CD8-positive, alpha-beta memory T cell (primary cell): ENCODE measurements around the gene KLF15. TPM values are rescaled to one million over a fixed set of nuclear protein-coding genes. Genes with fewer than 3 reads are reported as not detected.

Experiments
- CTCF ChIA-PET: fragments of 350-600 bp; sonication (Branson Sonifier 250); formaldehyde crosslinking; loops from one replicate; lab custom pipeline; 2021; ENCODE audit warnings: antibody characterized with exemption; lab: Charles Lee
- POLR2A ChIA-PET: fragments of 350-600 bp; sonication (Branson Sonifier 250); formaldehyde crosslinking; loops from one replicate; lab custom pipeline; 2021; ENCODE audit warnings: antibody characterized with exemption; lab: Charles Lee
- DNase-seq, 5 donors: peaks; one replicate each; pipeline versions ENCODE4 v3.0.0 to v3.0.0-alpha.2; 2020 to 2022; ENCODE audit warnings: mixed read lengths in 1 of 5
- H3K27ac ChIP-seq: one replicate; pipeline ENCODE4 v1.7.0; 2013; ENCODE audit warnings: low read depth, mild to moderate bottlenecking, low read length, moderate library complexity
- H3K27me3 ChIP-seq: 2 replicates; pipeline ENCODE4 v1.7.0; 2013; ENCODE audit warnings: low read length, mild to moderate bottlenecking; ENCODE audit not compliant: insufficient read depth, poor library complexity, severe bottlenecking
- H3K36me3 ChIP-seq: 2 replicates; pipeline ENCODE4 v1.7.0; 2013; ENCODE audit warnings: mild to moderate bottlenecking, low read length, moderate library complexity; ENCODE audit not compliant: insufficient read depth
- H3K4me1 ChIP-seq: 2 replicates; pipeline ENCODE4 v1.7.0; 2013; ENCODE audit warnings: mild to moderate bottlenecking, low read length, moderate library complexity; ENCODE audit not compliant: insufficient read depth
- H3K4me3 ChIP-seq: 2 replicates; pipeline ENCODE4 v1.7.0; 2013; ENCODE audit warnings: mild to moderate bottlenecking, low read length
- H3K9me3 ChIP-seq: 2 replicates; pipeline ENCODE4 v1.7.0; 2013; ENCODE audit warnings: mild to moderate bottlenecking, low read length
- H3K27ac Mint-ChIP-seq, 8 donors: one replicate each; pipeline ENCODE4 v1.8.0; 2020 to 2021; ENCODE audit warnings: mixed read lengths in 8 of 8, mild to moderate bottlenecking in 6 of 8, inconsistent platforms in 3 of 8, moderate library complexity in 3 of 8
- H3K27me3 Mint-ChIP-seq, 2 donors: one replicate each; pipeline ENCODE4 v1.8.0; 2020 to 2021; ENCODE audit warnings: mixed read lengths in 2 of 2, mild to moderate bottlenecking in 1 of 2, moderate library complexity in 1 of 2
- H3K36me3 Mint-ChIP-seq, 3 donors: one replicate each; pipeline ENCODE4 v1.8.0; 2020 to 2021; ENCODE audit warnings: mixed read lengths in 3 of 3, inconsistent platforms in 1 of 3, mild to moderate bottlenecking in 1 of 3
- H3K4me1 Mint-ChIP-seq, 3 donors: one replicate each; pipeline ENCODE4 v1.8.0; 2020 to 2021; ENCODE audit warnings: mixed read lengths in 3 of 3, inconsistent platforms in 1 of 3, mild to moderate bottlenecking in 1 of 3
- H3K4me3 Mint-ChIP-seq, 7 donors: one replicate each; pipeline ENCODE4 v1.8.0; 2020 to 2021; ENCODE audit warnings: mixed read lengths in 7 of 7, mild to moderate bottlenecking in 6 of 7, moderate library complexity in 4 of 7, inconsistent platforms in 2 of 7
- H3K9me3 Mint-ChIP-seq, 5 donors: one replicate each; pipeline ENCODE4 v1.8.0; 2020 to 2022; ENCODE audit warnings: mixed read lengths in 5 of 5, mild to moderate bottlenecking in 3 of 5, moderate library complexity in 2 of 5, inconsistent platforms in 1 of 5
- polyA plus RNA-seq: library from polyadenylated mRNA; unstranded; fragments of 300-500 nt; fragmentation: Illumina TruSeq; gene quantifications from one replicate; pipeline ENCODE4 v1.2.3, GENCODE V29; 2021
- total RNA-seq, 2 experiments: library from RNA; stranded (reverse); gene quantifications; one replicate each; pipeline ENCODE4 v1.2.3, GENCODE V29; 2021

The KLF15 gene
- total and polyA plus RNA-seq, 3 experiments from 2014 or later: 0.11 to 0.18 TPM; not detected in 1

GRCh38 chr3:126398423-126399350 is 41.5 kb upstream of the KLF15 start:
- ChIA-PET CTCF (no interaction called here), POLR2A (no interaction called here)
- Histone ChIP-seq H3K9me3 (no peaks in the 10 kb centered on the region), H3K27me3 (no peaks in the 10 kb centered on the region), H3K36me3 (no peaks in the 10 kb centered on the region), H3K4me1 (no peaks in the 10 kb centered on the region), H3K27ac (no peak overlapping the region), H3K4me3 (no peak overlapping the region)
- H3K9me3 Mint-ChIP-seq: peaks cover 0 to 1% (median 0%) of the 10 kb centered on the region in 5 donors
- peak overlapping the region in 2 of 8 donors; percentile 11 to 25 for H3K27ac Mint-ChIP-seq
- no peaks in the 10 kb centered on the region for H3K4me1 Mint-ChIP-seq
- H3K36me3 Mint-ChIP-seq: no peaks in the 10 kb centered on the region
- H3K27me3 Mint-ChIP-seq: peaks cover 18 to 40% of the 10 kb centered on the region in 2 donors
- H3K4me3 Mint-ChIP-seq: no peak overlapping the region
- no peak for DNase-seq

DNA sequence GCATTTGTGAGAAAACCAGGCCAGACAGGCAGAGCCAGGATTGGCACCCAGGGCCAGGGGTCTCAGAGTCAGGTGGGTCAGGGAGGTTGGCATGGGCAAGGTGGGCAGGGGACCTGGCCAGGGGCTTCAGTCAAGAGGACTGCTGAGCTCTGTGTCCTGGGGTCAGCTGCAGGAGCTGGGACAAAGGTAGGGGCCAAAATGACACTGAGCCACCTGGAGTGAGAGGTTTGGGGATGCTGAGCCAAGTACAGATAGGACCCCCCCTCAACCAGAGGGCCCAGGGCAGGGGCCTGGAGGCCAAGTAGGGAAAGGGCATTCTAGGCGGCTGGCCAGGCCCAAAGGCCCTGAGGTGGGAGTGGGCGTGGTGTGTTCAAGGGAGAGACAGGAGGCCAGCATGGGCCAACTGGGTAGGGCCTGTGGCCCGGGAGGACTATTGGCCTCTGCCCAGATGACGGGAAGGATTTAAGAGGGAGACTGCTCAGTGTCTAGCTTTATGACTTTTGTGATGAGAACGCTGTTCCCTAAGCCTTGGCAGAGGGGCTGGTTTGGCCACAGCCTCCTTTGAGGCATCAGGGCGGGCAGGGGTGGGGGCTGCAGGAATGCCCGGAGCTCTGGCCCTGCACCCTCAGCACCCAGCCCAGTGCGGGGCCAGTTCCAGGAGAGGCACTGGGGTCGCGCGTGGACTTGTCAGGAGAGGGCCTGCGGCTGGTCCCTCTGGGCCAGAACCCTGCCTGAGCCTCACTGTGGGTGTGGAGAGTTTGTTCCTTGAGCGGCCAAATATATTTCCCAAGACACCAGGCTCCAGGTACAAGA is 40.6 kb upstream of the KLF15 start:
- Mint-ChIP-seq H3K4me3 (no peak overlapping the region), H3K4me1 (no peaks in the 10 kb centered on the region), H3K27ac (peak overlapping the region in 1 of 8 donors; percentile 25), H3K27me3 (peaks cover 25 to 47% of the 10 kb centered on the region in 2 donors), H3K36me3 (no peaks in the 10 kb centered on the region), H3K9me3 (peaks cover 0 to 1% (median 0%) of the 10 kb centered on the region in 5 donors)
- Histone ChIP-seq H3K4me1 (no peaks in the 10 kb centered on the region), H3K27me3 (no peaks in the 10 kb centered on the region), H3K27ac (no peak overlapping the region), H3K4me3 (no peak overlapping the region), H3K36me3 (no peaks in the 10 kb centered on the region), H3K9me3 (no peaks in the 10 kb centered on the region)
- ChIA-PET CTCF (no interaction called here), POLR2A (no interaction called here)
- no peak for DNase-seq

- H3K4me3 Mint-ChIP-seq: no peak overlapping the region
- POLR2A ChIA-PET: no interaction called here
- H3K36me3 ChIP-seq: no peaks in the 10 kb centered on the region
- no peak overlapping the region for H3K27ac ChIP-seq
- no peaks in the 10 kb centered on the region for H3K4me1 ChIP-seq
- peaks cover 26 to 46% of the 10 kb centered on the region in 2 donors for H3K27me3 Mint-ChIP-seq
- H3K36me3 Mint-ChIP-seq: no peaks in the 10 kb centered on the region
- no peak overlapping the region for H3K4me3 ChIP-seq
- H3K4me1 Mint-ChIP-seq: no peaks in the 10 kb centered on the region
- H3K9me3 ChIP-seq: no peaks in the 10 kb centered on the region
- H3K27ac Mint-ChIP-seq: no peak overlapping the region
- peaks cover 0 to 1% (median 0%) of the 10 kb centered on the region in 5 donors for H3K9me3 Mint-ChIP-seq
- CTCF ChIA-PET: no interaction called here
- peaks cover 4% of the 10 kb centered on the region for H3K27me3 ChIP-seq
- no peak for DNase-seq
Measured at GRCh38 chr3:126396536-126396935, 39.3 kb upstream of the KLF15 start.

- no peak overlapping the region for H3K27ac Mint-ChIP-seq
Measured at GRCh38 chr3:126395846-126396513, 38.8 kb upstream of the KLF15 start.

GRCh38 chr3:126394977-126395321 is 37.7 kb upstream of the KLF15 start:
- Histone ChIP-seq H3K27ac (no peak overlapping the region), H3K36me3 (no peaks in the 10 kb centered on the region), H3K9me3 (no peaks in the 10 kb centered on the region), H3K27me3 (peaks cover 4% of the 10 kb centered on the region), H3K4me3 (no peak overlapping the region), H3K4me1 (no peaks in the 10 kb centered on the region)
- ChIA-PET CTCF (interaction anchor here (0.6 kb wide), 1 partner anchor 1766 kb away, joined by 4 read pairs; no protein-coding TSS in a partner anchor), POLR2A (no interaction called here)
- H3K4me3 Mint-ChIP-seq: no peak overlapping the region
- H3K9me3 Mint-ChIP-seq: no peaks in the 10 kb centered on the region
- H3K27ac Mint-ChIP-seq: no peak overlapping the region
- no peak for DNase-seq
- no peaks in the 10 kb centered on the region for H3K36me3 Mint-ChIP-seq
- H3K27me3 Mint-ChIP-seq: peaks cover 32 to 58% of the 10 kb centered on the region in 2 donors
- peaks cover 0 to 5% (median under 1%) of the 10 kb centered on the region in 3 donors for H3K4me1 Mint-ChIP-seq

More at GRCh38 chr3:126395846-126396513, 38.8 kb upstream of the KLF15 start:
- no peaks in the 10 kb centered on the region for H3K36me3 ChIP-seq
- no peaks in the 10 kb centered on the region for H3K9me3 Mint-ChIP-seq
- no peak overlapping the region for H3K4me3 Mint-ChIP-seq
- ChIA-PET POLR2A (no interaction called here), CTCF (no interaction called here)
- no peaks in the 10 kb centered on the region for H3K9me3 ChIP-seq
- H3K27ac ChIP-seq: no peak overlapping the region
- H3K4me1 Mint-ChIP-seq: no peaks in the 10 kb centered on the region
- H3K4me3 ChIP-seq: no peak overlapping the region
- H3K27me3 ChIP-seq: peaks cover 4% of the 10 kb centered on the region
- H3K4me1 ChIP-seq: no peaks in the 10 kb centered on the region
- peaks cover 24 to 47% of the 10 kb centered on the region in 2 donors for H3K27me3 Mint-ChIP-seq
- no peak for DNase-seq
- H3K36me3 Mint-ChIP-seq: no peaks in the 10 kb centered on the region

GRCh38 chr3:126394179-126394976 is 37.2 kb upstream of the KLF15 start, which contains the start of gene CFAP100:
Gene CFAP100, plus strand, starts transcription at chr3:126394909. Its CDS starts 1,092 bp downstream, at chr3:126396001.
- H3K27me3 Mint-ChIP-seq: peaks cover 38 to 63% of the 10 kb centered on the region in 2 donors
- peaks cover 0 to 9% (median 6%) of the 10 kb centered on the region in 3 donors for H3K4me1 Mint-ChIP-seq
- CTCF ChIA-PET: no interaction called here

GRCh38 chr3:126393563-126393962 is 36.4 kb upstream of the KLF15 start:
- H3K27ac ChIP-seq: no peak overlapping the region
- no peaks in the 10 kb centered on the region for H3K36me3 Mint-ChIP-seq
- no peak overlapping the region for H3K27ac Mint-ChIP-seq
- no peaks in the 10 kb centered on the region for H3K9me3 ChIP-seq
- no peaks in the 10 kb centered on the region for H3K9me3 Mint-ChIP-seq
- no peaks in the 10 kb centered on the region for H3K36me3 ChIP-seq
- peaks cover 4% of the 10 kb centered on the region for H3K27me3 ChIP-seq
- H3K27me3 Mint-ChIP-seq: peaks cover 39 to 64% of the 10 kb centered on the region in 2 donors
- no peak for DNase-seq
- no peaks in the 10 kb centered on the region for H3K4me1 ChIP-seq
- H3K4me3 Mint-ChIP-seq: no peak overlapping the region
- H3K4me3 ChIP-seq: no peak overlapping the region
- CTCF ChIA-PET: no interaction called here
- POLR2A ChIA-PET: no interaction called here
- peaks cover 0 to 10% (median 7%) of the 10 kb centered on the region in 3 donors for H3K4me1 Mint-ChIP-seq

More at GRCh38 chr3:126394179-126394976, 37.2 kb upstream of the KLF15 start, which contains the start of gene CFAP100:
- no peak for DNase-seq
- Mint-ChIP-seq H3K4me3 (no peak within 1 kb of the TSS), H3K36me3 (no peaks in the 10 kb centered on the region), H3K9me3 (no peaks in the 10 kb centered on the region), H3K27ac (no peak within 1 kb of the TSS)
- Histone ChIP-seq H3K36me3 (no peaks in the 10 kb centered on the region), H3K9me3 (no peaks in the 10 kb centered on the region), H3K4me3 (no peak within 1 kb of the TSS), H3K27me3 (peaks cover 4% of the 10 kb centered on the region), H3K27ac (no peak within 1 kb of the TSS), H3K4me1 (no peaks in the 10 kb centered on the region)
- POLR2A ChIA-PET: no interaction called here
